Hematopoietic multipotent progenitor cell treated with erythropoietin and hydrocortisone succinate and interleukin-3 and kit ligand, for 4 days (in vitro differentiated cells): ENCODE data around the gene MAP3K14.

Source experiments
- DNase-seq: peaks from one replicate; pipeline ENCODE4 v3.0.0-alpha.2; 2015

Gene MAP3K14

DNA sequence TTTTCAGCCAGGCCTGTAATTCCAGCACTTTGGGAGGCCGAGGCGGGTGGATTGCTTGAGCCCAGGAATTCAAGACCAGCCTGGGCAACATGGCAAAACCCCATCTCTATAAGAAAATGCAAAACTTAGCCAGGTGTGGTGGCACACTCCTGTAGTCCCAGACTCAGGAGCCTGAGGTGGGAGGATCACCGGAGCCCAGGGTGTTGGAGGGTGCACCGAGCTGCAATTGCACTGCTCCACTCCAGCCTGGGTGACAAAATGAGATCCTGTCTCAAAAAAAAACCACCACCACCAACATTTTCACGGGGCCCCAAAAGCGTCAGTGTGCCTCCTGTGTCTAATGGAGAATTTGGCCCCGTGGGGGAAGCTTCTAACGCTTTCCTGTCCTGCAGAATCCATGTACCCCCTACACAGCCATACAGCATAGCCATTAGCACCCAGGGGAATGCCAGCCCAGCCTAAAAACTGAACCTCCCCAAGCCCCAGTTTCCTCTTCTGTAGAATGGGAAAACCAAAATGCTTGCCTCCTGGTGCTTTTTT, 22.2 kb upstream of the MAP3K14 start:
- no peak for DNase-seq

DNA sequence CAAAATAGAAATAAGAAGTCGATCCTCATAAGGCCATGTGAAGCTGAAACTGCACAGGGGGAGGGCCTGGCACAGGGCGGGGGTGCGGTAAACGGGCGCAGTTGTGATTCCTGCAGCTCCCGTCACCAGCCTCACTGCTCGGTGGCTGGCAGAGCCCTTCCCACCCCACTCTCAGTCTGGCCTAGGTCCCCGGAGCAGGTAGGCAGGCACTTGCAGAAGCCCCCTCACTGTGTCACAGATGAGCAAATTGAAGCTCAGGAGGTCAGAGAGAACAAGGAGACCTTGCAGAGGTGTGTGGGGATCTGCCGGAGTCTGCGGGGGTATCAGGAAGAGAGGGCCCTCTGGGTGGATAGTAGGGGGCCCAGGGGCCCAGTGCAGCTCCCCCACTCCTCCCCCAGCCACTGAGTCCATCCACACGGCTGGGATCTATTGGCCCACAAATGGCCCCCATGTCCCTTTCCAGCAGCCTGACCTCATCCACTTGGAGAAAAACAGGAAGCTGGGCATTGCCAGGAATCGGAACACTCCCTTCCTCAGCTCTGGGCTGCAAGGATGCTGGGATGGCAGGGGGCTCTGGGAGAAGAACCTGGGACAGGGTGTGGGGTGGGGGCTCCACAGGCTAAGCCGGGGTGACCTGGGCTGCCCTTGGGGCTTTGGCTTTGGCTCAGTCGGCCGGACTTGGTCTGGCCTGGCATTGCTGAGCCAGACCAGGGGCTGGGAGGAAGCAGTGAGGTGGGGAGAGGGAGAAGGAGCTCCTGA, 21.4 kb upstream of the MAP3K14 start:
- no peak for DNase-seq

DNA sequence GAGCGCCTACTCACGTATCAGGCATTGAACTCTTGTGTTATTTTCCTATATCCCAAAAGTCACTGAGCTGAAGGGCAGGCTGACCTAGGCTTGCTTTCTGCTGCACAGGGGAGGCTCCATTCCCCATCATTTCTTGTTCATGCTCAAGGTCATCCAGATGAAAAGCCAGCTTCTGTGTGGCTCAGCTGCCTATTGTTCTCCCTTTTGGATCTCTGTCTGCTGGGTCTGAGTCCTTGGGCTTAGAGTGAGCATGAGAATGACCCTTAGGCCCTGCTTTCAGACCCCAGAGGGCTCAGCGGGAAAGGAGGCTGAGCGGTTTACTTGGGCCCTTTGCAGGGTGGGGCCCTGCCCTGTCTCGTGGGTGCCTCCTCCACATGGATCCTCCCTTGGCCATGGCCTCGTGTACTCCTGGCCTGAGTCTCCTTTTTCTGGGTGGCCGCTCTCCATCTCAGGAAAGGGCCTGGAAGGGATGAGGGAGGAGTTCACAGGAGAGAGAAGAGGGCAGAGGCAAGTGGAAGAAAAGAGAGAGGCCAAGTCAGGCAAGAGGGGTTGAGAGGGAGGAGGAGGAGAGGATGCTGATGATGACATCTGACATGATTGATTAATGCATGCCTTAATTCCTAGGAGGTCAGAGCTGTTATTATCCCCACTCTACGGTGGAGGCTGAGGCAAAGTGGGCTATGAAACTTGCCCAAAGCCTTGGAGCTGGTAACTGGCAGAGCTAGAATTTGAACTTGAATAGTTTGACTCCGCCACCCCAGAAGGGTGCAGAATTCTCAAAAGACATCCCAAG, 19.8 kb upstream of the MAP3K14 start:
- no peak for DNase-seq

DNA sequence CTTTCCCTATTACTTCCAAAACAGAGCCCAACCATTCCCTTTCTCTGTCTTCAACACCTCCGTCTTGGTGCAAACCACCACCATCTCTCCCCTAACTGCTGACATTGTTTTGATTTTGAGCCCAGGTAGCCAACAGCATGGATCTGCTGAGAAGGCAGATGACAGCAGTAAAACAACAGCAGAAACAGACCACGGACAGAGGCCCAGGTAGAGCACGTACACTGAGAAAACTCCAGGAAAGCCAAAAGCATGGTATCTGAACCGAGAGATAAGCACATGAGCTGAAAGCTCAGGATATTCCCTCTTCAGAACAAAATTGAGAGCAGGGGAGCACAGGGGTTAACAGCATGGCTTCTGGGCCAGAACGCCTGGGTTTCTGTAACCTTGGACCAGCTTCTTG, 18.9 kb upstream of the MAP3K14 start:
- no peak for DNase-seq

DNA sequence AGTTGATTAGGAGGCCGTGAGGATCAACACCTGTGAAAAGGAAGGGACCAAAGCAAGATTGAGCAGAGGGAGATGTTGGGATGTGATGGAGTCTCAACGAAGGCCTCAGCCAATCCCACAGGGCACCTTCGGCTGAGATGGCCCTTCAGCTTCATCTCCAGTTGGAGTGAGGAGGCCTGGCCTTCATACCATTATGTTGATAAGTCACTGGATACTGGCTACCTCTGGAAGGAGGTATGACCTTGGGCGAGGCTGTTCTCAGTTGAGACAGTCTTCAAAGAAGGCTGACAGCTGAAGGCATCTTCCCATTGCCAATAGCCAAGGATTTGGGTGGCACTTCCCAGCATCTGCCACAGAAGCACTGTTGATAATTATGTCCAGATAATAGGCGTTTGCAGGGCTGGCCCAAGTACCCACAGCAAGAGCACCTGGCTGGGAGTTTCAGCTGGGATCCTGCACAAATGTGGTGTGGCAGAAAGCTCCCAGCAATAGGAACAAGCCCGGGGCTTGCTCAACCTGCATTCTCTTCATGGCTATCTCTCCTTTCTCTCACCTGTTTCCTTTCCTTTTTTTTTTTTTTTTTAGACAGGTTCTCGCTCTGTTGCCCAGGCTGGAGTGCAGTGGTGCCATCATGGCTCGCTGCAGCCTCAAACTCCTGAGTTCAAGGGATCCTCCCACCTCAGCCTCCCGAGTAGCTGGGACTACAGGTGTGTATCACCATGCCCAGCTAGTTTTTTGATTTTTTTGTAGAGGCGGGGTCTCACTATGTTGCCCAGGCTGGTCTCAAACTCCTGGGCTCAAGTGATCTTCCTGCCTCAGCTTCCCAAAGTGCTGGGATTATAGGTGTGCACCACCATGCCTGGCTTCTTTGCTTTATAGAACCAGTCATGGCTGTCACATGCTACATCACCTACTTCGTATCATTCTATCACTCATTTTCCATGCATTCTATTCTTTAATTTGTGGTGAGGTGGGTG, 18.2 kb upstream of the MAP3K14 start:
- no peak for DNase-seq

DNA sequence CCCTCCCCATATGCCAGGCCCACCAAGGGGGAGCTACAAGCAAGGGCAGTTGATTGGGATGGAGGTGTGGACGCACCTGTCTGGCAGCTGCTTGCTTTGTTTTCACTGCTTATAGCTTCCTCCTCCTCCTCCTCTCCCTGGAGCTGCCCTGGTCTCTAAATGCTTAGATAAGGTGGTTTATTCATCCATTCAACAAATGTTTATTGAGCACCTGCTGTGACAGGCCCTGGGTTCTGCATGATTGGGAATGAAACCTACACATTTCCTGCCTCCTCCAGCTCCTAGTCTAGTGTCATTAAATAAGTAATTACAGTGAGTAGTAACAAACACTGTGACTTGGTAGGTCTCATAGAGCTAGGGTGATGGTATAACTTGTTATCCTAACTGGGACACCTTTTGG, 17.4 kb upstream of the MAP3K14 start:
- DNase-seq = no peak

DNA sequence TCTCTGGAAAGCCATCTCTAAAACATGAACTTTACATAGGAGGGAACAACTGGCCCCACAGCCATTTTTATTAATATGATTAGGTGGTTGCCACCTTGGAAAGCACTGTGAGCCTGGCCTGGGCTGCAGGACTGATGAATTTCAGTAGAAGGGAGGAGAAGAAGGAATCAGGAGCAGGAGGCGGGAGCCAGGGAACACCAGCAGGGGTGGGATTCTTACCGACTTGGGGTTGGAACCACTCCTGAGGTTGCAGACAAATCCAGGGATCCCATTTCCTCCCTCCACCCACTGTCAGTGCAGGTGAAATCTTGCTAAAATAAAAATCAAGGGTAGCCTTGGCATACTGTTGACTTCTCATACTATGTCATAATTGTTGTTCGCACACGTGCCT, 16.9 kb upstream of the MAP3K14 start:
- DNase-seq = no peak

DNA sequence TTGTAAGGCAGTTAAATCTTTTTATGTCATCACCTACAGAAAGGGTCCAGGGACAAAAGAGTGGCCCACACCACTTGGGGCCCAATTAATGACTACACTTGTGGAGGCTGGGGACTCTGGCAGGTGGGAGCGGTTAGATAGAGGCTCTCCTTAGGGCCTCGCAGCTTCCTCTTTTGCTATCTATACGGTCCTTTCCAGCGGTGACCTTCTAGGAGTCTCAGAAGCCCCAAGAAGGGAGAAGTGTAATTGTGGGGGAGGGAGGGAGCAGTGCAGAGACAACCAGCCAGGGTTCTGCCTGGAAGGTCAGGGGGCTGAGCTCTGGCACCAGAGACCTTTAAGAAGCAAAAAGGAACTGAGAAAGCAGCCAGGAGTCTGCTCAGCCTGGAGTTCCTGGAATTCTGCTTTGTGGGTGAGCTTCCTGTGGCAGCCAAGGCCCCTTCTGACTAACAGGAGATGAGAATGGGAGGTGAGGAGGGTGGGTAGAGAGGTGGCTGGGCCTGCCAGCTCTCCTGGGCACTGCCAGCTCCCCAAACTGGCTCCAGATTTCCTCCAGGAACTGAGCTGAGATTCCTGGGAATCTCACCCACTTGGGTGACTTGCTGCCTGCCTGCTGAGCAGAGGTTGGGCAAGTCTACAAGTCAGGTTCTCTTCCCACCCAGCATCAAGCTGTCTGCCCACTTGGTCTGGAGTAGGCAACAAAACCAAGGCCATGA, 16.3 kb upstream of the MAP3K14 start:
- peak; percentile 97 for DNase-seq

DNA sequence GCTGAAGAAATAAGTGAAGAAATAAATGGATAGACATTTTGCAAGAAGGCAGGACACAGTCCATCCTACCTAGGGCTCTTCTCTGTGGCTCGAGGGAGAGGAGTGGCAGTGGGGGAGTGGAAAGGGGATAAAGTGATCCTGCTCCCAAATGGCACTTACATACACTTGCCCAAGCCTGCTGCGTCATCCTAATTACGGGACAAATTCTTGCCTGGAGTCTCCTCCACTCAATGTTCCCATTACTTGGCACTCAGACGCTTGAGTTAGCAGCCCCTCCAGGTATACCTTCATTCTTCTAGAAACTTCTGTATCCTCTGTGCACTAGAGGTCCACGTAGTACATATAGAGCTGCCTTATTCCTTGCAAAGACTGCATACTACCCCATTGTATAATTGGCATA, 15.7 kb upstream of the MAP3K14 start:
- DNase-seq = no peak

DNA sequence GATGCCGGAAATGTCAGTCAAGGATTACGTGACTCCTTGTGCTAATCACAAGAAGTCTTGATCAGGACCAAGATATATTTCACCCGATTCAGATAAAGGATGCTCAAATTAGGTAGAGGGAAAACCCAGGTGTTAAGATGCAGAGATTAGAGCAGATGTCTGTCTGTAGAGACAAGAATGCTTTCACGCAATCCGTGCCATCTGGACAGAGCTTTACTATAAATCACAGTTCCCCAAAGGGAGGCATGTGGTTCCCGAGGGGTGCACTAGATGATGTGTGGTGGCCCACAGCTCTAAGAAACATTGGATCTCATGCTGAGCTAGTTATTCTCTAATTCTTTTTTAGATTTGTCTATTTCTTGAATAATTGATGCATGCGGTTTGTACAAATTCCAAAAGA, 9.8 kb upstream of the MAP3K14 start:
- DNase-seq = no peak

DNA sequence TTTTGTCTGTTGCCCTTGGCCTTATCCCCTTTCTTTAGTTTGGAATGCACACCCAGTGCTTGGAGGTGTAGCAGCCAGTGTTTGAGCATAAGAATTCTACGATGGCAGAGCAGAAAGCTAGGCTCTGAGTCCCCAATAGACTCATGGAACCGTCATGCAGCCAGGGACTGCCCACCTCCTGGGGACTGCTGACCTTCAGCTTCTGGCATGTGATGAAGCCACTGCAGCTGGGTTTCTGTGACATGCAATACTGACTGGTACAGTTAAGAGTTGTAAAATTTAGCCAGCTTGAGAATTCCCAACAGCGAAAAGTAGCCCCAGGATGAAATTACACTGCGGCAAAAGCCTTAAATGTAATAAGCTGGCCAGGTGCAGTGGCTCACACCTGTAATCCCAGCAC, 9.0 kb upstream of the MAP3K14 start:
- DNase-seq = no peak

DNA sequence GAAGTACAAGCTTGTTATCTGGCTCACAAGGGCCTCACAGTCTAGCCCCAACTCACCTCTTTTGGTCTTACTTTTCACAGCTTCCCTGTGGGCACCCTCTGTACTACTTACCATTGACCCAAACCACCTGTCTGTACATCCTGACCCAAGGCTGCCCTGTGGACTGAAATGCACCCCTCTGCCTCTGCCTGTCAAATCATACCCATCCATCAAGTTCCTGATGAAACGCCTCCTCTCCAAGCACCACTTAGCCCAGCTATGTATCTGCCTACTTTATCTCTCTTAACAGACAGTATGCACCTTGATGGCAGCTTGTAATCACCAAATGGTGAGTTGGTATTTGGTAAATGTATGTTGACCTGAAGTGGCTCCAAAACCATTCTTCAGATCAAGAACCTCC, 7.5 kb upstream of the MAP3K14 start:
- no peak for DNase-seq

DNA sequence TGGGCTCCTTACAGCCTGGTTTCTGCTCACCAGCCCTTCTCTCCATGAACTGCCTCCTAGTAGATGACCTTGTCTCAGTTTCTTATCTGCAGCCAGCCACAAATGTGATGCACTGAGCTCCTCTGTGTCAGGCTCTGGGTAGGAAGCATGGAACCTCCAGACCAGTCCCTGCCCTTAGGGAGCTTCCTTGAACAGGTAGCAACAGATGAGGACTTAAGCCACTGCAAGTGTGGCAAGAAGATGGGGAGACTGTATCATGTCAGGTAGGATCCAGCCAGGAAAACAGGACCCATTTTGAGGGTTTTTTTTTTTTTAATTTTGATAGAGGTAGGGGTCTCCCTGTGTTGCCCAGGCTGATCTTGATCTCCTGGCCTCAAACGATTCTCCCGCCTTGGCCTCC, 5.3 kb upstream of the MAP3K14 start:
- DNase-seq = no peak

DNA sequence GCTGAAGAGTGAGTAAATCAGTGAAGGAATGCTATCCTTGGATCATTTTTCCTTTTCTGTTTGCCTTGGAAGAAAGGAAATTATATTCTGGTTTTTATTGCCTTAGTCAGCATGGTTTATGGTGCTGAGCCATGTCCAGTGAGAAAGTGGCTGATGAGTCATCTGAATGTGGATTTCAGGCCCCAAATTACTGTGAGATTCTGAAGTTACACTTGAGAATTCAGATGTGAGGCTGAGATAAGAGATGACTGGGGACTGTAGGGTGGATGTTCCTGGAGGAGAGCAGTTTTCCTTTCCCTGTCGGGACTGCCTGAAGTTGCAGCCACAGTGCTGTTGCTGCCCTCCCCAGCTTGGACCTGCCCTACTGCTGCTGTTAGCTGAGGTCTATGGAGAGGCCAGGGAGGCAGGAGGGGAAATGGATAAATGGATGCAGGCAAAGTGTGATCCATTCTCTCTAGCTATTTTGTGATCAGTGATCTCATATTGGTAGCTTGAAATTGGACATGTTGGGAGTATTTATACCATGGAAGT, 4.2 kb upstream of the MAP3K14 start:
- peak; percentile 63 for DNase-seq

DNA sequence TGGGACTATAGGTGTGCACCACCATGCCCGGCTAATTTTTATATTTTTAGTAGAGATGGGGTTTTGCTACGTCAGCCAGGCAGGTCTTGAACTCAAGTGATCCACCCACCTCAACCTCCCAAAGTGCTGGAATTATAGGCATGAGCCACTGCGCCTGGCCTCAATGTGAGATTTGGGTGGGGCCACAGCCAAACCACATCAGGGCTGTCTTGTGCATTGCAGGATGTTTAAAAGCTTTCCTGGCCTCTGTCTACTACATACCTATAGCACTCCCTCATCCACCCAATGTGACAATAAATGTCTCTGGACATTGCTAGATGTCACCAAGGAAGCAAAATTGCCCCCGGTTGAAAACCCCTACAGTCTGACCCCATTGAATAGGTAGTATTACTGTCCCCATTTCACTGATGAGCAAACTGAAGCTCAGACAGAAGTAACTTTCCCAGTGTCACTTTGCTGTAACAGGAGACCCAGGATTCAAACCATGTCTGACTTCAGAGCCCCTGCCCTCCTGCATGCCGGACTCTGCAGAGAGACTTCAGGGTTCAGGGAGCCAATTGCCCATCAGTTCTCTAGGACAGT, 3.6 kb upstream of the MAP3K14 start:
- no peak for DNase-seq

DNA sequence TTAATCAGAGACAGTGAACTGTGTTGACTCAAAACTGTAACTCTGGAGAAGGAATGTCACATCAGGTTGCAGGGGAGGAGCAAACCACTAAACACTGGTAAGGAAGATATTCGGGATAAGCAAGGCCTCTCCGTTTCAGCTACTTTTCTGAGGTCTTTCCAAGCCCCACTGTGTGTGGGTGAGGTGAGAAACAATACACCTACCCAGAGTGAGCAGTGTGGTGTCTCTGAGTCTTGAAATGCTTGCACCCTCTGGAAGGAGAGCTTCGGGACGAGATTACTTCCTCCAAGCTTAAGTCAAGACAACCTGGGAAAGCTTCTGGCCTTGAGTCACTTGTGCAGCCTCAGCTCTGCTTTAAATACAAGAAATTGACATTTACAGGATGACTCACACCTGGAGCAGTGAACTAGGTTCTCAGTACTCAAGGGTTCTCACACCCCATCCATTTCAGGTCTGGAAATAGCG, 2.5 kb upstream of the MAP3K14 start:
- no peak for DNase-seq

DNA sequence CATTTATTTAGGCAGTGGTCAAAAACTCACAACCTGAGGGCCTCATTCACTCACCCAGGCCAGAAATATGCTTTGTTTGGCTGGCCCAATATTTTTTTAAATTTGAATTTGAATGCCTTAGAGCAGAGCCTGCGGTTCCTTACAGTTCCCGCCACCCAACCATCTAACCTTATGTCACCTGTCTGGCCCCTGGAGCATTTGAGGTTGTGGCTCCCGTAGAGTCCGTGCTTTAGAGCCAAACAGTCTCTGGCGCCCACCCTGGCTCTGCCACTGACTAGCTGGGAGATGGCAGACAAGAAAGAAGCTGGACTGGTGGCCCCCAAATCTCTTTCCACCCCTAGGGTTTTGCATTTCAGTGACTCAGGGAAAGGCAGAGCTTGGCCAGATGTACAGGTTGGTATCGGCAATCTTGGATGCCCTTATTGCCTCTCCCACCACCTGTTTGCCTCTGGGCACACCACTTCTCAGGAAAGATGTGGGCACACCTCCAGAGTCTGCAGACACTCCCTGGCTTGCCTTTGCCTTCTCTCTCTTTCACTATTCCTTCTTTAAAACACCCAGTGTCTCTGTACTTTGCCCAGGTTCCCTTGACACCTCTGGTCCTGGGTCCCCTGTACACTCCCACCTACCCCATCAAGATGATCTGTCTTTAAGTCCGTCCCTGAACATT, 1.9 kb upstream of the MAP3K14 start:
- DNase-seq = no peak

DNA sequence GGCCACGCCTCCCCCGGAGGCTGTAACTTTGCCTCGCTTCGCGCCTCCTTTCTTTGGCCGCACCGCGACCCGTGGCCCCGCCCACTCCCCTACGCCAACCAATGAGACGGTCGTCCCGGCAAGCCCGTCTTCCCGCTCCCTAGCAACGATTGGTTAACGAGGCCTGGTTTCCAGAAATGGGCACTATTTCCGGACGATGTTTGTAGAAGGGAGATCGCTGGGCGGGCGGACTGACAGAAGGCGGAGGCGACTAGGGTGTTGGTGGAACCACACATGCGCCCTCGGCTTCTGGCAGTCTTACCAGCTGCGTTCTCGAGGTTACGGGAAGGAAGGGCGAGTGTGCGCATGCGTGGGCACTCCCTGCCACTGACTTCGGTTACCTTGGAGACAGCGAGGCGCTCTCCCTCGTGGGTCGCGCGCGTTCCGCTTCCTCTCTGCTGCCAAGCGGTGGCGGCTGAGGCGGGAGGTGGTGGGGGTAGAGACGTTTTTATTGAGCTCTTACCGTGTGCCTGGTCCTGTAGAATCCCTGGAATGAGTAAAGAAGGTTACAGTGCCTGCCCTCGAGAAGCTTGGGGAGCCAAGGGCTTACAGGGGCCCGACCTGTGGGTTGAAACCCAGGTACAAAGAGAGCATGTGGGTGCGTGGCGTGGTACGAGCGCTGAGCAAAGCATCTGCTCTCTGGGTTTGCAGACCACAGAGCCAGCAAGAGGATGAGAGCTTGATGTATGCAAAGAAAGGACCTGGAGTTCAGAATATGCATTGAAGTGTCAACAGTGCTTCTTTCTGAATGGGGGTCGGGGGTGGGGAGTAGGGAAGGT, 500 bp upstream of the MAP3K14 start:
- DNase-seq = peak; percentile 100

DNA sequence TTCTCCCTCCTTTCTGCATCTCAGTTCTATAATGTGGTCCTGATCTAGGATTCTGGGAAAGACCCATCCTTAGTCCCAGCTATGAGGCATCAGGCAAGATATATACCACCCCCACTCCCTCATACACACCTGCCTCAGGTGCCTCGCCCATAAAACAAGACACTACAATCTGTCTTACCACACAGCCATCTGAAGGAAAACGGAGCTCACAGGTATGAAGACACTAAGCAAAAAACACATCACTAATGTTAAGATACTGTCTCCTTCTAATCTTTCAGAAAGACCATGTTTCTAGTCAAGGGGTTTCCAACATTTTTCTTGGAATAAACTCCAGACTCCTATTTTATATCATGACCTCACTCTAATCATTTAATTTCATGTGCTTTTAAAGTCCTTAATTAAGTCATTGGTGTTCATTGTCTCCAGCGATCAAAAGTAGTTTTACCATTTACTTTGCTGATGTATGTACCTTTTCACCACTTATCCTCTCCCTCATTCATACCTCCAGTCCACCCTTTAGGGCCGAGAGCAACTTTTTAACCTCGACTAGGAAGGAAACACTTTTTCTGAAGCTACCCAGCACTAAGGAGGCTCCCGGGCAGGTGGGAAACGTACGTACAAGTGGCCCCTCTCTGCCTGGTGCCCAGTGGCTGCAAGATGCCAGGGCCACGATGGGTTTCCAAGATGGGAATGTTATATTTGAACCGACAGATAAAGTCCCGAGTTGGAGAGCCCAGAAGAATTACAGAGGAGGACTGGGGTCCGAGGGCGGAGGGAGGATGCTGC, 979 bp downstream of the MAP3K14 start:
- DNase-seq = no peak
